ENCODE measurements around the gene SH3RF2. TPM values are rescaled to one million over a fixed set of nuclear protein-coding genes. Genes with fewer than 3 reads are reported as not detected.

The SH3RF2 gene
- total and polyA plus RNA-seq, 4 donors, result 3.1 to 12.9 (median 4.1) TPM

DNA sequence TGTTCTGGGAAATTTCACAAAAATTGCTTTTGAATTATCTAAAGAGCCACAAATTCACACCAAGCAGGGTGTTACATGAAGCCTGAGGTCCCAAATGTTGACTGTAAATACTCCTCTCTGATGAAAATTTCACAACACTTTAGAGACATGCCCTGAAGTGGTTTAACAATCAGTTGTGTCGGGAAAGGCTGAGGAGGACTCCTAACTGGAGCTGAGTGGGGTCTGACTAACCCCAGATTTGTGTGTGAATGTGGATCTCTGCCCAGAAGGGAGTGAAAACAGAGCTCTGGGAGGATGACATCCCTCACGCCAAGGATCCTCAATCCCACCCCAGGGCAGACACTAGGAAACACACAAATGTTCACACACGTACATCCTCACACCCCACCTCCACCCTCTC lies 32.5 kb upstream of the SH3RF2 start:
- H3K9me3 ChIP-seq (ENCODE audit: control insufficient read depth, low read length), result peaks cover 1% of the 10 kb centered on the region
- WGBS, 2 donors, result 85 to 89% methylated on average over 3 of the region's 3 CpGs
- DNase-seq (no peak), ATAC-seq (ENCODE audit: low FRiP score) (no peak)
- intact Hi-C loops (cut with DNase I), result no loop called here
- no peaks in the 10 kb centered on the region for H3K36me3 ChIP-seq (ENCODE audit: control insufficient read depth in 1 of 2, insufficient read depth in 2 of 2, low read length in 1 of 2)
- H3K4me1 ChIP-seq (ENCODE audit: control insufficient read depth in 1 of 2, insufficient read depth in 2 of 2, low read length in 2 of 2), result no peaks in the 10 kb centered on the region
- peaks cover 0 to 2% of the 10 kb centered on the region in 2 donors for H3K27me3 ChIP-seq (ENCODE audit: control insufficient read depth in 1 of 2, insufficient read depth in 2 of 2, low read length in 1 of 2)
- no peak overlapping the region for H3K4me3 ChIP-seq (ENCODE audit: low read length in 2 of 2)
- H3K27ac ChIP-seq (ENCODE audit: low read depth in 1 of 2, low read length in 2 of 2), result no peak overlapping the region

DNA sequence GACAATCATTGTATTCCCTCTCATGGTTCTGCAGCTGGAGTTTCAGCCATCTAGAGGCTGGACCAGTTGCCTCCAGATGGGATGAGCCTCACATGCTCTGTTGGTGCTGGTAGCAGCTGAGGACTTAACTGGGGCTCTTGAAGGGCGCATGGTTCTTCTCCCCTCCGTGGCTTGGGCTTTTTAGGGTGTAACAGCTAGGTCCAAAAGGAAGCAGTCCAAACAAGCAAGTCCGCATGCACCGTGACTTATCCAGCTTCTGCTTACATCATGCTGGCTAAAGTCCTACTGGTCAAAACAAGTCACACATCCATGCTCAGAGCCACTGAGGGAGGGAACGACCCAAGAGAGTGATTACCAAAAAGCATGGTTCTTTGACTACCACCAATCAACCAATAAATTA lies 31.6 kb upstream of the SH3RF2 start:
- ATAC-seq (ENCODE audit: low FRiP score), result no peak
- Histone ChIP-seq H3K4me1 (ENCODE audit: control insufficient read depth in 1 of 2, insufficient read depth in 2 of 2, low read length in 2 of 2) (no peaks in the 10 kb centered on the region), H3K4me3 (ENCODE audit: low read length in 2 of 2) (no peak overlapping the region), H3K9me3 (ENCODE audit: control insufficient read depth, low read length) (peaks cover 1% of the 10 kb centered on the region), H3K27ac (ENCODE audit: low read depth in 1 of 2, low read length in 2 of 2) (no peak overlapping the region), H3K36me3 (ENCODE audit: control insufficient read depth in 1 of 2, insufficient read depth in 2 of 2, low read length in 1 of 2) (no peaks in the 10 kb centered on the region), H3K27me3 (ENCODE audit: control insufficient read depth in 1 of 2, insufficient read depth in 2 of 2, low read length in 1 of 2) (peaks cover 0 to 2% of the 10 kb centered on the region in 2 donors)
- WGBS, 2 donors, result 59 to 69% methylated on average over 5 of the region's 5 CpGs
- DNase-seq, result no peak
- intact Hi-C loops (cut with DNase I), result no loop called here

DNA sequence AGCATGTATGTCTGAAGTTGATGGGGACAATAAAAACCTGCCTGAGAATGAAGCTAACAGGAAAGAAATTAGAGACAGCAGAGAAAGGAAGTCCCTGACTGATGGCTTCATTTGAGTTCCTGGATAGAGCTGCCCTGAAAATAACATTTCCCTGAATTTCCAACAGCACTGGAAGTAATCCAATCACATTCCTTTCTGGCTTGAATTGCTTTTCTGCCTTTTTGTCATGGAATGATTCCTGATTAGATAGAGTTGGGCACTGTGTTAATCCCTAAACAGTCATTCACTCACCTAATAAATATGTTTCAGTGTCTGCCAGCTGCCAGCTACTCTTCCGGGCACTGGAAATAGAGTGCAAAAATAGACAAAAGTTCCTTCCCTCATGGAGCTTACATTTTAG lies 30.0 kb upstream of the SH3RF2 start:
- H3K4me1 ChIP-seq (ENCODE audit: control insufficient read depth in 1 of 2, insufficient read depth in 2 of 2, low read length in 2 of 2), result no peaks in the 10 kb centered on the region
- DNase-seq (no peak), ATAC-seq (ENCODE audit: low FRiP score) (no peak)
- H3K9me3 ChIP-seq (ENCODE audit: control insufficient read depth, low read length), result peaks cover 1% of the 10 kb centered on the region
- no peak overlapping the region for H3K27ac ChIP-seq (ENCODE audit: low read depth in 1 of 2, low read length in 2 of 2)
- H3K4me3 ChIP-seq (ENCODE audit: low read length in 2 of 2), result no peak overlapping the region
- intact Hi-C loops (cut with DNase I), result no loop called here
- WGBS, 2 donors, result 13 to 16% methylated on average over 1 of the region's 1 CpG
- no peaks in the 10 kb centered on the region for H3K36me3 ChIP-seq (ENCODE audit: control insufficient read depth in 1 of 2, insufficient read depth in 2 of 2, low read length in 1 of 2)
- H3K27me3 ChIP-seq (ENCODE audit: control insufficient read depth in 1 of 2, insufficient read depth in 2 of 2, low read length in 1 of 2), result peaks cover 0 to 2% of the 10 kb centered on the region in 2 donors

DNA sequence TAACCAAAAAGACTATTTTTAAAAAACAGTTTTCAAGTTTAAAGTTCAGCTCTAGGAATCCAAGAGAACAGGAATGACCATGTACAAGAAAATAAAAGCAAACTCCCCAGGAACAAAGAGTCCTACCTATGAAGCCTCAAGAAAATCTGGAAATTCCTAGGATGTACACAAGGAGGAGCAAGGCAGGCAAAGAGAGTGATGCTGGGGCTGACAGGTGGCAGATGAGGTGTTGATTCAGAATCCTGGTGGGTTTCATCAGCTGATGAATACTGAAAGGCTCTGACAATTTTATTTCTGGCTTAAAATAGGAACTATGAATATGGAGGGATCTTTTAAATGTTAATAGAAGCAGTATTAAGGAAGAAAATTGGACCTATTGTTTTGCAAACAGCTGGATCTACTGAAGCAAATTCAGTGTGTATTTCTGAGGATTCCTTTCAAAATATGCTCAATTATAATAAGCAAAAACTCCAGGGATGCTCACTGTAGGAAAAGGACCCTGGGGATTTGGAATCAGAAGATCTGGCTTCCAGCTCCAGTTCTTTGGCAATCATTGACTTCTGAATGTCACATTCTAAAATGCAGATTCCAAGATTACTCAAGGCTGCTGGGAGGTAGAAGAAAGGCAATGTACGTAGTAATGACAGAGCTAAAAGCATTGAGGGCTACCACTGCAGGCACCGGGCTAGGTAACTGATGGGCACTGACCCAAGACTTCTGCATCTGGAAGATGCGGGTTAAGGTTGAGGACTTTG lies 28.0 kb upstream of the SH3RF2 start:
- Histone ChIP-seq H3K27ac (ENCODE audit: low read depth in 1 of 2, low read length in 2 of 2) (no peak overlapping the region), H3K4me3 (ENCODE audit: low read length in 2 of 2) (no peak overlapping the region), H3K9me3 (ENCODE audit: control insufficient read depth, low read length) (peaks cover 1% of the 10 kb centered on the region), H3K4me1 (ENCODE audit: control insufficient read depth in 1 of 2, insufficient read depth in 2 of 2, low read length in 2 of 2) (no peaks in the 10 kb centered on the region), H3K36me3 (ENCODE audit: control insufficient read depth in 1 of 2, insufficient read depth in 2 of 2, low read length in 1 of 2) (no peaks in the 10 kb centered on the region), H3K27me3 (ENCODE audit: control insufficient read depth in 1 of 2, insufficient read depth in 2 of 2, low read length in 1 of 2) (peaks cover 0 to 2% of the 10 kb centered on the region in 2 donors)
- ATAC-seq (ENCODE audit: low FRiP score), result no peak
- 57 to 62% methylated on average over 3 of the region's 3 CpGs for WGBS, 2 donors
- intact Hi-C loops (cut with DNase I), result no loop called here
- DNase-seq, result no peak

DNA sequence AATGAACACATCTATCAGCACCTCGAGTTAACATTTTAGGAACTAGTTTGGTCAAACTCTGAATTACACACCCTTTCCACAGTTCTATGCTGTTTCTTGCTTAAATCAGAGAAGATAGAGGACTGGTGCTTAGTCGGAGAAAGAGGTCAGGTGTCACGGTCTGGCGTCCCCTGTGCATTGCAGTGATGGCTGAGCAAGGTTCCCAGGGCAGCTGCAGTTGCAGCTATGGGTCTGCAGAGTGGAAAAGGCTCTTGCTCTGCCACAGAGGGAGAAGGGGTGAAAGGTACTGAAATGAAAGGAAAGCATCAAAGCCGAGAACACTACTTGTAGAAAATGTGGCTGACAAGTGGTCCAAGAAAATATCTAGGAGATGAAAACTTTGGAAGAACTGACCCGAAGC lies 25.2 kb upstream of the SH3RF2 start:
- intact Hi-C loops (cut with DNase I), result no loop called here
- peaks cover 1% of the 10 kb centered on the region for H3K9me3 ChIP-seq (ENCODE audit: control insufficient read depth, low read length)
- no peak overlapping the region for H3K4me3 ChIP-seq (ENCODE audit: low read length in 2 of 2)
- no peaks in the 10 kb centered on the region for H3K36me3 ChIP-seq (ENCODE audit: control insufficient read depth in 1 of 2, insufficient read depth in 2 of 2, low read length in 1 of 2)
- no peak for ATAC-seq (ENCODE audit: low FRiP score)
- no peak overlapping the region for H3K27ac ChIP-seq (ENCODE audit: low read depth in 1 of 2, low read length in 2 of 2)
- WGBS, 2 donors, result 61 to 76% methylated on average over 6 of the region's 6 CpGs
- no peaks in the 10 kb centered on the region for H3K4me1 ChIP-seq (ENCODE audit: control insufficient read depth in 1 of 2, insufficient read depth in 2 of 2, low read length in 2 of 2)
- no peak for DNase-seq
- peaks cover 0 to 2% of the 10 kb centered on the region in 2 donors for H3K27me3 ChIP-seq (ENCODE audit: control insufficient read depth in 1 of 2, insufficient read depth in 2 of 2, low read length in 1 of 2)

DNA sequence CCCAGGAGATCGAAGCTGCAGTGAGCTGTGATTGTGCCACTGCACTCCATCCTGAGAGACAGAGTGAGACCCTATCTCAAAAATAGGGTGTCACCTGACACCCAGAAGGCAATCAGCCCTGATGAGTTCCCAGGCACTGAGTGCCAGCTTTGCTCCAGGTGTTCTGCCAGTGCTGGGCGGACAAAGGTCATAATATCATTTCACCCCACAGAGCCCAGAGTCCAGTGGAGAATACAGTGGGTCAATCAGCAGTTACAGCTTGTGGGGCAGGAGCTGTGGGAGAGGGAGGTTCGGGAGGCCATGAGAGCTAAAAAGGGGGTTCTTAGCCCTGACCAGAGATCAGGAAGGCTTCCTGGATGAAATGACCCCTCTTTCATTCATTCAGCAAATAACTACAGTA lies 24.4 kb upstream of the SH3RF2 start:
- no peaks in the 10 kb centered on the region for H3K36me3 ChIP-seq (ENCODE audit: control insufficient read depth in 1 of 2, insufficient read depth in 2 of 2, low read length in 1 of 2)
- no peak overlapping the region for H3K4me3 ChIP-seq (ENCODE audit: low read length in 2 of 2)
- no peaks in the 10 kb centered on the region for H3K4me1 ChIP-seq (ENCODE audit: control insufficient read depth in 1 of 2, insufficient read depth in 2 of 2, low read length in 2 of 2)
- no peaks in the 10 kb centered on the region for H3K9me3 ChIP-seq (ENCODE audit: control insufficient read depth, low read length)
- 94 to 97% methylated on average over 3 of the region's 3 CpGs for WGBS, 2 donors
- peaks cover 0 to 2% of the 10 kb centered on the region in 2 donors for H3K27me3 ChIP-seq (ENCODE audit: control insufficient read depth in 1 of 2, insufficient read depth in 2 of 2, low read length in 1 of 2)
- ATAC-seq (ENCODE audit: low FRiP score) (no peak), DNase-seq (no peak)
- intact Hi-C loops (cut with DNase I), result no loop called here
- H3K27ac ChIP-seq (ENCODE audit: low read depth in 1 of 2, low read length in 2 of 2), result no peak overlapping the region

DNA sequence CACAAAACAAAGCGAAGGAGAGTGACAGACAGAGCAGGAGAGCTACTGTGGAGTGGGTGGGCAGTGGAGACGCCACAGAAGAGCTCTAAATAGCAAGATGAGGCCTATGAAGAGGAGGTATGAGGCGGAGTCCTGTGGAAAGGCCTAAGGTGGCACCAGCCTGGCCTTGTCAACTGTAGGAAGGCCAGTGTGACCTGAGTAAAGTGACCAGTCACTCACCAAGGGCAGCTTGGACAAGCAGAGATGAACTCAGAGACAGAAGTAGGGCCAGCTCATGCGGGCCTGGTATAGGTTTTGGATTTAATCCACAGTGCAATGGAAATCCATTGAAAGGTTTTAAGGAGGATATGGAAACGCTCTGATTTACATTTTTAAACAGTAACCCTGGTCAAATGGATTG lies 23.8 kb upstream of the SH3RF2 start:
- no peaks in the 10 kb centered on the region for H3K36me3 ChIP-seq (ENCODE audit: control insufficient read depth in 1 of 2, insufficient read depth in 2 of 2, low read length in 1 of 2)
- H3K4me3 ChIP-seq (ENCODE audit: low read length in 2 of 2), result no peak overlapping the region
- DNase-seq, result no peak
- intact Hi-C loops (cut with DNase I), result no loop called here
- whole genome bisulfite sequencing, 2 donors, result 90 to 95% methylated on average over 5 of the region's 5 CpGs
- H3K9me3 ChIP-seq (ENCODE audit: control insufficient read depth, low read length), result peaks cover 2% of the 10 kb centered on the region
- H3K4me1 ChIP-seq (ENCODE audit: control insufficient read depth in 1 of 2, insufficient read depth in 2 of 2, low read length in 2 of 2), result peaks cover 0 to 3% of the 10 kb centered on the region in 2 donors
- ATAC-seq (ENCODE audit: low FRiP score), result no peak
- peaks cover 0 to 2% of the 10 kb centered on the region in 2 donors for H3K27me3 ChIP-seq (ENCODE audit: control insufficient read depth in 1 of 2, insufficient read depth in 2 of 2, low read length in 1 of 2)
- H3K27ac ChIP-seq (ENCODE audit: low read depth in 1 of 2, low read length in 2 of 2), result no peak overlapping the region

DNA sequence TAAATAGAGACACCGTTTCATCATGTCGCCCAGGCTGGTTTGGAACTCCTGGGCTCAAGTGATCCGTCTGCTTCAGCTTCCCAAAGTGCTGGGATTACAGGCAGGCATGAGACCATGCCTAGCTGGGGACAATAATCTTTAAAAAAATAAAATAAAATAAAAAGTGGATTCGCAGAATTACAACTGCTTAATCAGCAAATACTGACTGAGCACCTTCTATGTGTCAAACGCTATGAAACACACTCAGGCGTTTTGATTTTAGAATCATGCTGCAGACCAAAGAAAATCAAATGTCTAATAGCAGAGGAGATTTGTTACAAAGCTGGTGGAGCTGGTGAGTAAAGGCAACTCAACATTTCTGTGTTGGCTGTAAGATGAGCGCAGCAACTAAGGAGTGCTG lies 22.7 kb upstream of the SH3RF2 start:
- ATAC-seq (ENCODE audit: low FRiP score) (no peak), DNase-seq (no peak)
- Histone ChIP-seq H3K4me1 (ENCODE audit: control insufficient read depth in 1 of 2, insufficient read depth in 2 of 2, low read length in 2 of 2) (peaks cover 0 to 3% of the 10 kb centered on the region in 2 donors), H3K9me3 (ENCODE audit: control insufficient read depth, low read length) (peaks cover 2% of the 10 kb centered on the region), H3K4me3 (ENCODE audit: low read length in 2 of 2) (no peak overlapping the region), H3K36me3 (ENCODE audit: control insufficient read depth in 1 of 2, insufficient read depth in 2 of 2, low read length in 1 of 2) (no peaks in the 10 kb centered on the region), H3K27me3 (ENCODE audit: control insufficient read depth in 1 of 2, insufficient read depth in 2 of 2, low read length in 1 of 2) (peaks cover 0 to under 1% of the 10 kb centered on the region in 2 donors), H3K27ac (ENCODE audit: low read depth in 1 of 2, low read length in 2 of 2) (no peak overlapping the region)
- WGBS, 2 donors, result 91 to 92% methylated on average over 7 of the region's 7 CpGs
- intact Hi-C loops (cut with DNase I), result no loop called here

DNA sequence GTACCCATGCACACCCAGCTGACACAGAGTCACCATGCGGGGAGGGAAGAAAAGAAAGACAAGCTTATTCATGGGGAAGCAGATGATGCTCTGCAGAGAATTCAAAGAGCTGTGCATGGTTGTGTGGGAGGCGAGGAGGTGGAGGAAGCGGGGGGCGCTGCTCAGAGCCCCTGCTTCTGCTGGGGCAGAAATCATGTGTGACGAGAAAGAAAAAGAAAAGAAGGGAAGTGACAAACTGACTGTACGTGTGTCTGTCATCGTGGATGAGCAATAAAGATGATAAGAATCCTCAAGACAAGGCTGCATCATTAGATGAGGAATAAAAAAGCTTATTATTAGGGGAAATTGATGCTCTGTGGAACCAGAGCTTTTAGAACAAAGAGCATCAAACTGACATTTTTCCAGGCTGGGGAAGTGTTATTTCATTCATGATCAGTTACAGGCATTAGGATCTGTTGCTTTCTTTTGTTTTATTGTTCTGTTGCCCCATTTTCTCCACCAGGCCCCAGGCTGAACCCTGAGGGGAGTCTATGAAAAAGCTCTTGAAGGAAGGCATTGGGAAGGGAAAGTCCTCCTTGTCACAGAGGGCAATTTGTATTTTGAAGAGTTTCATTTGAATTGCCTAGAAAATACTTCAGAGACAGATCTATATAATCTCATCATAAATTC lies 20.3 kb upstream of the SH3RF2 start:
- 91 to 94% methylated on average over 7 of the region's 7 CpGs for WGBS, 2 donors
- no peak overlapping the region for H3K27ac ChIP-seq (ENCODE audit: low read depth in 1 of 2, low read length in 2 of 2)

More for the DNA sequence above, 20.3 kb upstream of the SH3RF2 start:
- no peaks in the 10 kb centered on the region for H3K27me3 ChIP-seq (ENCODE audit: control insufficient read depth in 1 of 2, insufficient read depth in 2 of 2, low read length in 1 of 2)
- no peaks in the 10 kb centered on the region for H3K36me3 ChIP-seq (ENCODE audit: control insufficient read depth in 1 of 2, insufficient read depth in 2 of 2, low read length in 1 of 2)
- no peak overlapping the region for H3K4me3 ChIP-seq (ENCODE audit: low read length in 2 of 2)
- no peak for ATAC-seq (ENCODE audit: low FRiP score)
- no peak for DNase-seq
- peaks cover 2% of the 10 kb centered on the region for H3K9me3 ChIP-seq (ENCODE audit: control insufficient read depth, low read length)
- intact Hi-C loops (cut with DNase I), result no loop called here
- peaks cover 0 to 3% of the 10 kb centered on the region in 2 donors for H3K4me1 ChIP-seq (ENCODE audit: control insufficient read depth in 1 of 2, insufficient read depth in 2 of 2, low read length in 2 of 2)
